NCI-H774 (cell line): ENCODE results near the gene KDM4B.
"Not testable (repeated sequence)": the region's sequence is repeated elsewhere in the genome, so short reads cannot be mapped to it uniquely, and the experiment has no call there.

Experiments
- DNase-seq: peaks from one replicate; lab custom pipeline; 2025; lab: John Stamatoyannopoulos, UW

KDM4B gene

DNA sequence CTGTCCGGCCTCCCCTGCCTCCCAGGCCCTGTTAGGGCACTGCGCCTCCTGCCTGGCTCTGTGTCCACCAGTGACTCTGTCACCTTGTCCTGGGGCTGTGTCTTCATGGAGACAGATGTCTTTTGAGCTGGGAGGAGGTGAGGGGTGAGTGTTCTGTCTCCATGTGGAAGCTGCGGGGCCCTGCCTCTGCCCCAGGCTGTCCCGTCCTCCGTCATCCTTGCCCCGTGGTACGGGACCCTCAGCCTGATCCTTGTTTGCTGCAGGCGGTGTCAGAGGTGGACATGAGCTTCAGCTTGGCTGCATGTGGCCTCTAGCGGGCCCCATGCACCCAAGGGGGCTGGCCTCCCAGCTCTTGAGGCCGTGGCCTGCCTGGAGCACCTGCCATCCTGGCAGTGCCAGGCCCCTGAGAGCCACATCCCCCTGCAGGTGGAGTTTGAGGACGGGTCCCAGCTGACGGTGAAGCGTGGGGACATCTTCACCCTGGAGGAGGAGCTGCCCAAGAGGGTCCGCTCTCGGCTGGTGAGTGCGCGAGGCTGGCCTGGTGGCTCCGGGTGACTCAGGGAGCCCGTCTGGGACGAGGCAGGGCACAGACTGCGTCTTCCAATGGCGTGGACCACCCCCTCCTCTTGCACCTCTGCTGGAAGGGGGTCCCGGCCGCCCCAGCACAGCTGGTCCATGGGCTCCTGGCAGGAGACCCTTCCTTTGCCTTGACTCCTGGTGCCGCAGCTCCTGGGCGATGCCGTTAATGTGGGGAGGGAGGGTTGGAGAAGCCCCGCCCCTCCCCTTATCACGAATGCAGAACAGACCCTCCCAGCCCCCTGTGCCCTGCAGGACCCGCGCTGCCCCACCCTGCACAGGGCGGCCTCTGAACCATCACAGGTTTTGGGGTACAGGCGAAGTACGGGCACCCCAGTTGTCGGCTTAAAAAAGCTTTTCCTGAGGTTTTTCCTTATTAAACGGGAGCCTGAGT, 181.3 kb downstream of the KDM4B start:
- no peak for DNase-seq

DNA sequence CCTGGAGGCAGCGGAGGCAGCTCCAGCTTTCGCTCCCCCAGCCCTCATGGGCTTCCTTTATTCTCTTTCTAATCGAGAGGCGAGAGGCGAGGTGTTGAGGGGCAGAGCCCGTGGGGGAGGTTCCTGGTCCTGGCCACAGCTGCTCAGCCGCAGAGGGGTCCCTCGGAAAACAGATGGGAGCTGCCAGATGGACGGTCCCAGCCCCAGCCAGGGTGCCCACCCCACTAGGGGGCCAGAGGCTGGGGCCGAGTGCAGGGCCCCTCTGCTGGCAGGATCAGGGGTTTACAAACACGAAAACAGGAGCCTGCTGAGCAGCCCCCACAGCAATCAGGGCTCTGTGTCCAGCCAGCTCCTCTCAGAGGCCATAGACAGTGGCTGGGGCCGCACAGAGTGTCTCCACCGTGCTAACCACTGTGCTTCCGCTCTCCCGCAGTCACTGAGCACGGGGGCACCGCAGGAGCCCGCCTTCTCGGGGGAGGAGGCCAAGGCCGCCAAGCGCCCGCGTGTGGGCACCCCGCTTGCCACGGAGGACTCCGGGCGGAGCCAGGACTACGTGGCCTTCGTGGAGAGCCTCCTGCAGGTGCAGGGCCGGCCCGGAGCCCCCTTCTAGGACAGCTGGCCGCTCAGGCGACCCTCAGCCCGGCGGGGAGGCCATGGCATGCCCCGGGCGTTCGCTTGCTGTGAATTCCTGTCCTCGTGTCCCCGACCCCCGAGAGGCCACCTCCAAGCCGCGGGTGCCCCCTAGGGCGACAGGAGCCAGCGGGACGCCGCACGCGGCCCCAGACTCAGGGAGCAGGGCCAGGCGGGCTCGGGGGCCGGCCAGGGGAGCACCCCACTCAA, 182.2 kb downstream of the KDM4B start:
- DNase-seq = no peak

DNA sequence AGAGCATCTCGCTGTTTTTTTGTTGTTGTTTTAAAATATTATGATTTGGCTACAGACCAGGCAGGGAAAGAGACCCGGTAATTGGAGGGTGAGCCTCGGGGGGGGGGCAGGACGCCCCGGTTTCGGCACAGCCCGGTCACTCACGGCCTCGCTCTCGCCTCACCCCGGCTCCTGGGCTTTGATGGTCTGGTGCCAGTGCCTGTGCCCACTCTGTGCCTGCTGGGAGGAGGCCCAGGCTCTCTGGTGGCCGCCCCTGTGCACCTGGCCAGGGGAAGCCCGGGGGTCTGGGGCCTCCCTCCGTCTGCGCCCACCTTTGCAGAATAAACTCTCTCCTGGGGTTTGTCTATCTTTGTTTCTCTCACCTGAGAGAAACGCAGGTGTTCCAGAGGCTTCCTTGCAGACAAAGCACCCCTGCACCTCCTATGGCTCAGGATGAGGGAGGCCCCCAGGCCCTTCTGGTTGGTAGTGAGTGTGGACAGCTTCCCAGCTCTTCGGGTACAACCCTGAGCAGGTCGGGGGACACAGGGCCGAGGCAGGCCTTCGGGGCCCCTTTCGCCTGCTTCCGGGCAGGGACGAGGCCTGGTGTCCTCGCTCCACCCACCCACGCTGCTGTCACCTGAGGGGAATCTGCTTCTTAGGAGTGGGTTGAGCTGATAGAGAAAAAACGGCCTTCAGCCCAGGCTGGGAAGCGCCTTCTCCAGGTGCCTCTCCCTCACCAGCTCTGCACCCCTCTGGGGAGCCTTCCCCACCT, 183.3 kb downstream of the KDM4B start:
- no peak for DNase-seq

DNA sequence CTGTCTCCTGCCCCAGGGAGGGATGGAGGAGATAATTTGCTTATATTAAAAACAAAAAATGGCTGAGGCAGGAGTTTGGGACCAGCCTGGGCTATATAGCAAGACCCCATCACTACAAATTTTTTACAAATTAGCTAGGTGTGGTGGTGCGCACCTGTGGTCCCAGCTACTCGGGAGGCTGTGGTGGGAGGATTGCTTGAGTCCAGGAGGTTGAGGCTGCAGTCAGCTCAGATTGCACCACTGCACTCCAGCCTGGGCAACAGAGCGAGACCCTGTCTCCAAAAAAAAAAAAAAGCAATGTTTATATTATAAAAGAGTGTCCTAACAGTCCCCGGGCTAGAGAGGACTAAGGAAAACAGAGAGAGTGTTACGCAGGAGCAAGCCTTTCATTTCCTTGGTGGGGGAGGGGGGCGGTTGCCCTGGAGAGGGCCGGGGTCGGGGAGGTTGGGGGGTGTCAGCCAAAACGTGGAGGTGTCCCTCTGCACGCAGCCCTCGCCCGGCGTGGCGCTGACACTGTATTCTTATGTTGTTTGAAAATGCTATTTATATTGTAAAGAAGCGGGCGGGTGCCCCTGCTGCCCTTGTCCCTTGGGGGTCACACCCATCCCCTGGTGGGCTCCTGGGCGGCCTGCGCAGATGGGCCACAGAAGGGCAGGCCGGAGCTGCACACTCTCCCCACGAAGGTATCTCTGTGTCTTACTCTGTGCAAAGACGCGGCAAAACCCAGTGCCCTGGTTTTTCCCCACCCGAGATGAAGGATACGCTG, 184.0 kb downstream of the KDM4B start:
- no peak for DNase-seq

DNA sequence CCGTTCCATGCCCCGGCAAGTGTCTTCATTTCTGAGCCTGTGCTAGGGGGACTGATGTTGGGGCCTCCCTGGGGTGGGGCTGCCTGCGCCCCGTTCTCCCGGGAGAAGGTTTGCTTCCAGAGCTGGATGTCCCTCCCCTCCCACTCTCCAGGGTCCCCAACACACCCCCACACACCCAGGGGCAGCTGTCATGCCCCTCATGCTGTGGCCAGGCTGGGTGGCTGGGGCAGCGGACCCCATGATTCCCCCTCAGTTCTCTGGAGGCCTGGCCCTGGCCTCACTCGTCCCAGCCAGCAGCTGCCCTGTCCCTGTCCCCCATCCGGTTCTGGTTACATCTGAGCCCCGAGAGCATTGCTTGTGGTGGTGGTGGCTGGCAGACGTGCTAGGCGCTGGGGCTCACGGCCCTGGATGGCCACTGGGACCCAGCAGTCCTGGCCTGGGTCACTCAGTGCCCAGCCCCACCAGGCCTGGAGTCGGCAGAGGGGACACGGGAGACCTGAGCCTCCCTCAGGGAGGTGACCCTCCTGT, 184.8 kb downstream of the KDM4B start:
- no peak for DNase-seq

DNA sequence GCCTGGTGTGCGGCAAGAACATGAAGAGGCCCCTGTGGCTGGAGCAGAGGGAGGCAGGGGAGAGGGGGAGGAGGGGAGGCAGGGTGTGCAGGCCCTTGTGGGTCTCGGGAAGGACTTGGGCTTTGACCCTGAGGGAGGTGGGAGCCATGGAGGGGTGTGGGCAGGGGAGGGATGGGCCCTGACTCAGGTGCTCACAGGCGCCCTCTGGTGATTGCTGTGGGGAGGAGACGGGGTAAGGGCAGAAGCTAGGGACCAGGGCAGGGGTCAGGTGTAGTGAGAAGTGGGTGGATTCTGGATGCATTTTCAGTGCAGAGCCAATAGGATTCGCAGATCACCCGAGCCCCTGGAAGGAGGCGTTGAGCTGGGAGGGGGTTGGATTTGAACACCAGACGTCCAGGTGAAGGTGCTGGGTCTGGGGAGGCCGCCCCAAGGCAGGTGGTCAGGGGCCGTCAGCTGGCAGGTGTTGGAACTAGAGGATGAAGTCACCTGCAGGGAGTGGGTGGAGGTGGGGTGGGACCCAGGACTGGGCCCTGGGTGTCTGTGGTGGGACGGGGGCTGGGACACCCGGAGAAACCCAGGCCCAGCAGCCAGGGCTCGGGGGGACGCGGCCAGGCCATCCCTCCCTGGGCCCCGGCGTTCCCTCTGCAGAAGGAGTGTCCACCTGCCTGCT, 185.4 kb downstream of the KDM4B start:
- DNase-seq = no peak

DNA sequence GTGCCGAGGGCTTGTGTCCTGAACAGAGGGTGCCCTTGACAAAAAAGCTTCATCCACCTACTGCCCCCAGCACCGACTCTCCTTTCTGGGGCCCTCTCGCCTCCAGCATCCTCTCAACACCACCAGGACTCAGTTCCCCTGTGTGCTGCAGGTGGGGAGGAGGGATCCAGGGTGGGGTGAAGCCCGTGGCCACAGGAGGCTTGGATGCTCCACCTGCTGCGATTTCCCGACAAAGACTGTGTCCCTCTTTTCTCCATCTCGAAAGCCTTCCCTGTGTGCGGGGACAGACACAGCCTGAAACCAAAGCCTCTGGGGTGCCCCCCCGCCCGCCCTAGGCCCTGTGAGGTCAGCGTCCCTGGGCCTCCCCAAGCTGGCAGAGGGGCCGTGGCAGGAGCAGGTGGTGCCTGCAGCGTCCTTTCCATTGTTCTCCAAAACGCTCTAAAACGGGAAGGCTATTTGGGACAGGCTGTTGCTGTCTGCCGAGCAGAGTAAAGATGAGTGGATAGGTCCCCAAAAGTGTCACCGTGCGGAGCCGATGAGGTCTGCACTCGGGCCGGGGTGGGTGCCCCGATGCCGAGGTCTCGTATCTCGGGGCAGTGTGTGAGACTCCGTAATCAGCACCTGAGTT, 186.0 kb downstream of the KDM4B start:
- DNase-seq = no peak

DNA sequence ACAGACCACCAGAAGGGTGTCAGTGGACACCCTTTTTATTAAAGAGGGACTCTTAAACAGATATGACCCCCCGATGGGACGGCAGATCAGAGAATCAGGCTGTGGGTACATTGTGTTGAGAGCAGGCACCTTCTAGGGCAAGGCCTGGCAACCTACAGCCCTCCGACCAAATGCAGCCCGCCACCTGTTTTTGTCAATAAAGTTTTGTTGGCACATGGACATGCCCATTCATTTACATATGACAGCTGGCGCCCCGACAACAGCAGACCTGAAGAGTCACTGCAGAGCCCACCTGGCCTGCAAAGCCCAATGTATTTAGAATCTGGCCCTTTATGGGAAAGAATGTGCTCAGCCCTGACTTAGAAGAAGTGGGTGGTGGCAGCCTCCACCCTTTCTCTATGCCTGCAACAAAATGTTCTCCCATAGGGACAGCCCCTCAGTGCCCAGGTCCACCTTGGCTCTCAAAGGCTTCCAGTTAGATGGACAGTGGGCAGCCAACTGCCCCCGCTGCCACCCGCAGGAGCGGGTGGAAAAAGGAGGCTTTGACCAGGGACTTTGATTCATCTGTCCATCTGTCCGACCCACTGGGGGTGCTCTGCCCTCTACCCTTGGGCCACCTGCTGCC, 186.8 kb downstream of the KDM4B start:
- DNase-seq = no peak

DNA sequence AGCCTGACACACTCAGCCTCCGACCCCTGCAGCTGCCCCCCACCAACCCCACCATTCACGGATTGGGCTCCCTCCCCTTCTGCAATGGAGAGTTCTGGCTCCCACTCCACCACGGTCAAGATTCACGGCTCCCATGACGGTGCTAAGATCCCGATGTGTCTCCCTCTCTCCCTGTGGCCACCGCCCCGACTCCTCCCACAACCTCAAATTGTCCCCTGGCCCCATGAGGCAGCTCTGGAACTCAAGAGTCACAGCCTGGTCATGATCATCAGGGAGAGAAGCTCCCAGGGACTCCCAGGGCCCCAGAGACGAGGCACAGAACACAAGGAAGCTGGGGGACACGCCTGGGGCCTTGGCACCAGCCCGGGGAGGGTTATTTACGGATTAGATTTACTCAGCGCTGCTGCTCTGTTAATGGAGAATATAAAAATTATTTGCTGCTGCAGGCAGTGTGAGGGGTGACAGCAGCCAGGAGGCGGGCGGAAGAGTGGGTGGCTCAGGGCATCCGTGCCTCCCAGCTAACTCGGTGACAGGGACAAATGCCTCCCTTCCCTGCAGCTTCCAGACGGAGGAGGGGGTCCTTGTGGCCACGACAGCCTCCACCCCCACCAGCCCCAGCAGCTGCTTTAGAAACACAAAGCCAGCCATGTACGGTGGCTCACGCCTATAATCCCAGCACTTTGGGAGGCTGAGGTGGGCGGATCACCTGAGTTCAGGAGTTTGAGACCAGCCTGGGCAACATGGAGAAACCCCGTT, 187.5 kb downstream of the KDM4B start:
- no peak for DNase-seq

DNA sequence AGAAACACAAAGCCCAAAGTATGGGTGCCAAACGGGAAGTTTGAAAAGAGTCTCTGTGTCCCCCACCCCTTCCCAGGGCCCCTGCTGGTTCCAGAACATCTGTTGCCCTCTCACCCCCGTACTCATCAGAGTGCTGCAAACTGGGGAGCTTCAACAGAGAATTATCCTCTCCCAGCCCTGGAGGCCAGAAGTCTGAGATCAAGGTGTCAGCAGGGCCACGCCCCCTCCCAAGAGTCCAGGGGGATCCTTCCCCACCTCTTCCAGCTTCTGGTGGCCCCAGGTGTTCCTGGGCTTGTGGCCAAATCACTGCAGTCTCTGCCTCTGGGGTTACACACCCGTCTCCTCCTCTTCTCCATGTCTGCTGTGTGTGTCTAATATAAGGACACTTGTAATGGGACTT, 188.3 kb downstream of the KDM4B start:
- DNase-seq = no peak

DNA sequence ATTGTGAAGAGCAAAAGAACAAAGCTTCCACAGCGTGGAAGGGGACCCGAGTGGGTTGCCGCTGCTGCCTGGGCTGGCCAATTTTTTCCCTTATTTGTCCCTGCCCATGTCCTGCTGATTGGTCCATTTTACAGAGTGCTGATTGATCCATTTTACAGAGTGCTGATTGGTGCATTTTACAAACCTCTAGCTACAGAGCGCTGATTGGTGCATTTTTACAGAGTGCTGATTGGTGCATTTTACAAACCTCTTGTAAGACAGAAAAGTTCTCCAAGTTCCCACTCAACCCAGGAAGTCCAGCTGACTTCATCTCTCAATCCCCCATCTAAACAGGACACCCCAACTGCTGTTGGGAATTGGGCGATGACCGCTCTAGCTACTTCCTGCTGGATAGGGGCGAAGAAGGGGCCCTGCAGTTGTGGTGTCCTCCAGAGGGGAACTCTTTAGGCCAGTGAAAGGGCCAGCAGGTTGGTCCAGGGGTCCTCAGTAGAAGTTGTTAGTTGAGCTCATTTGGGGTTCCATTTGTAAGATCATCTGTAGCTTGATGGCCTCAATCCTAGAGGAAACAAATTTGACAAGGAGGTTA, 189.7 kb downstream of the KDM4B start:
- not testable (repeated sequence) for DNase-seq

DNA sequence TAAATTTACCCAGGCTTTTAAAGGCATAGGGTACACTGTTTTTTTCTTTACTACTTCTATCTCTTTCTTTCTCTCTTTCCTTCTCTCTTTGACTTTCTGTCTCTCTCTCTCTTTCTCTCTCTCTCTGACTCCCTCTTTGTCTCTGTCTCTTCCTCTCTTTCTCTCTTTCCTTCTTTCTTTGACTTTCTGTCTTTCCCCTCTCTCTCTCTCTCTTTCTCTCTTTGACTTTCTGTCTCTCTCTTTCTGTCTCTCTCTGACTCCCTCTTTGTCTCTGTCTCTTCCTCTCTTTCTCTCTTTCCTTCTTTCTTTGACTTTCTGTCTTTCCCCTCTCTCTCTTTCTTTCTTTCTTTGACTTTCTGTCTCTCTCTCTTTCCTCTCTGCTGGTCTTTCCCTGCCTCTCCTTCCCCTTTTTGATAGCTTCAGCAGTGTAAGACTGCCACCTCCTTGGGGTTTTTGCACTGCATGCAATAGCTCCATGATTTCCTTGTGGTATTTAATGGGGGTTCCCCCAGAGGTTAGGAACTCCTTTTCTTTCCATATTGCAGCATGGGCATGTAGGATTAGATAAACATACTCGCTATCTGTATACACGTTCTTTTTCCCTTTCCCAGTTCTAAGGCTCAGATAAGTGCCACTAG, 191.4 kb downstream of the KDM4B start:
- DNase-seq = not testable (repeated sequence)

DNA sequence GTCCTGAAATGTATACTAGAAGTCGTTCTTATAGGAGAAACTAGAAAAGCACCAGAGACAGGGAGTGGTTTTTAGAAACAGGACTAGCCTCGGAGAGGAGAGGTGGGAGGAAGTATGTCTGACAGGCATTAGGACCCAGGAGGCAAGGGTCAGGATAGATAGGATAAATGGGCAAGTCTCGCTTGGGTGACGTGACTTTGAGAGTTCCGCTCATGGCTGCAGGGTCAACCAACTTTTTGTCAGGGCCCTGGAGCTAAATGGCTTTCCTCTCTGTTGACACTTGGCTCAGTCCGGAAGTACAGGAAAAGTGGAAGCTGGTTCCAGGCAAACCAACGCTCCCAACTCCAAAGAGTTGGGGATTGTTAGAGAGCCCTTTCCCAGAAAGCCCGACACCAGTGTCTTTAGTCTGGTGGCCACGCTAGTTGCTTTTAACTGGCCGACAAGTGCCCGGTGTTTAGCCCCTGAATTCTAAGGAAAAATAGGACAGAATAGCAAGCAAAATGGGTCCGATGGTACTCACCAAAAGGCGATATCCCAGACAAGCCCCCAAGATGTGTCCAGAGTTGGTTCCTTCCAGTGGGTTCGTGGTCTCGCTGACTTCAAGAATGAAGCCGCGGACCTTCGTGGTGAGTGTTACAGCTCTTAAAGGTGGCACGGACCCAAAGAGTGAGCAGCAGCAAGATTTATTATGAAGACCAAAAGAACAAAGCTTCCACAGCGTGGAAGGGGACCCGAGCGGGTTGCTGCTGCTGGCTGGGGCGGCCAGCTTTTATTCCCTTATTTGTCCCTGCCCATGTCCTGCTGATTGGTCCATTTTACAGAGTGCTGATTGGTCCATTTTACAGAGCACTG, 196.2 kb downstream of the KDM4B start:
- DNase-seq = not testable (repeated sequence)

DNA sequence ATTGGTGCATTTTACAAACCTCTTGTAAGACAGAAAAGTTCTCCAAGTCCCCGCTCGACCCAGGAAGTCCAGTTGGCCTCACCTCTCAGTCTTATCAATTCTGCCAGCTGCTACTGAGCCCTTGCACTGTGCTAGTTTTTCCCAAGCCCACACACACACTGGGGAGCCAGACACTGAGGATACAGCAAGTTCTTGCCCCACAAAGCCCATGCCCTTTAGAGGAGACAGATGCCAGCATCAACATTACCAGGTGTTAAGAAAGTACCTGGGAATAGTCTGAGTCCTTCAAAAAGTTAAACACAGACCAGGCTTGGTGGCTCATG, 196.7 kb downstream of the KDM4B start:
- no peak for DNase-seq

DNA sequence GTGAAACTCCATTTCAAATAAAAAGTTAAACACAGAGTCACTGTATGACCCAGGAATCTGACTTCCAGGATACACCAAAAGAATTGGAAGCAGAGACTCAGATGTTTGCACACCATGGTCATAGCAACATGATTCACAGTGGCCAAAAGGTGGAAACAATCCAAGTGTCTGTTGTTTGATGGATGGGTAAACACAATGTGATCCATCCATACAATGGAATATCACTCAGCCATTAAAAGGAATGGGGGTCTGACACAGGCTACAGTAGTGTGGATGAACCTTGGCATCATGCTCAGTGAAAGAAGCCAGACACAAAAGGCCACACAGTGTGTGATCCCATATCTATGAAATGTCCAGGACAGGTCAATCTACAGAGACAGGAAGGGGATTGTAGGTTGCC, 197.3 kb downstream of the KDM4B start:
- DNase-seq = no peak

DNA sequence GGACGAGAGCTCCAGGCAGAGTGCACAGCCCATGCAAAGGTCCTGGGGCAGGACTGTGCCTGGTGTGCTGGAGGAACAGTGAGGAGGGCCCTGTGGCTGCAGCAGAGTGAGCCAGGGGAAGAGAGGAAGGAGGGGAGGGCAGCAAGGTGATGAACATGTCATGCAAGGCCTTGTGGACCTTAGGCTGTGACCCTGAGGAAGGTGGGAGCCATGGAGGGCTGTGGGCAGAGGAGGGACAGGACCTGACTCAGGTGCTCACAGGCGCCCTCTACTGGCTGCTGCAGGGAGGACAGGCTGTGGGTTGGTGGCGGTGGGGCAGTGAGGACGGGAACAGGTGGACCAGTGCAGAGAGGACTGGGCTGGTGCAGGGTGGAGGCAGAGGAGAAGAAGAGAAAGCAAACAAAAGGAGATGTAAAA, 201.4 kb downstream of the KDM4B start:
- DNase-seq = no peak

DNA sequence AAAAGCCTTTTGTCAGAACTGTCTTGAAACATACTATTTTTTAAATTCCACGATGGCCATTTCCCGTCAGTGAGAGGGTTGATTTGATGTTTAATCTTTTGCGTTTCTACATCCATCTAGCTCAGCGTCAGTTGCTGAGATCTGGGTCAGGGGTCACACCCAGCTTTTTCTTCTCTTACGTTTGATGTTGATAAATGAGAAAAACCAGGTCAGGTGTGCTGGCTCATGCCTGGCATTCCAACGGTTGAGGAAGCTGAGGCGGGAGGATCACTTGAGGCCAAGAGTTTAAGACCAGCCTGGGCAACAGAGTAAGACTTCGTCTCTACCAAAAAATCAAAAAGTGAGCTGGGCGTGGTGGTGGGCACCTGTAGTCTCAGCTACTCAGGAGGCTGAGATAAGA, 202.8 kb downstream of the KDM4B start:
- no peak for DNase-seq
